Measurements from ENCODE around the gene PITRM1. TPM values are rescaled to one million over a fixed set of nuclear protein-coding genes. Genes with fewer than 3 reads are reported as not detected.

Gene PITRM1
- total RNA-seq, 1 donor from 2014 or later, result 110 TPM

DNA sequence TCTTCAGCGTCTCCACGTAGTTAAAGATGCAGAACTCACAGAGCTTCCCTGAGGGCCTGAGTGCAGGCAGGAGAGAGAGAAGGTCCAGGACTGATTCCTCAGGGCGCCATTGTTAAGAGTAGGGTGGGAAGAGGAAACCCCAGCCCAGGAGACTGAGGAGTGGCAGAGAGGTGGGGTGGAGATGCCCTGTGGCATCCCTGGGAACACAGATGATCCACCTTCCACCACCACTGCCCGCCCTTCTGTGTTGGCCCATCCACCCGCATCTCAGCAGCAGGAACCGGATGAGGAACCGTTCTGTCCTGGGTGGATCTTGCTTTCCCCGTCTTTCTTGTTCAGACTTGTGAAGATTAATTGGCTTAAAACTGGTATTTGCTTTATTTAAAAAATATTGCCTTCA is 56.9 kb downstream of the PITRM1 start:
- intact Hi-C loops (cut with DNase I), result no loop called here
- TF ChIP-seq, protein P1, sequence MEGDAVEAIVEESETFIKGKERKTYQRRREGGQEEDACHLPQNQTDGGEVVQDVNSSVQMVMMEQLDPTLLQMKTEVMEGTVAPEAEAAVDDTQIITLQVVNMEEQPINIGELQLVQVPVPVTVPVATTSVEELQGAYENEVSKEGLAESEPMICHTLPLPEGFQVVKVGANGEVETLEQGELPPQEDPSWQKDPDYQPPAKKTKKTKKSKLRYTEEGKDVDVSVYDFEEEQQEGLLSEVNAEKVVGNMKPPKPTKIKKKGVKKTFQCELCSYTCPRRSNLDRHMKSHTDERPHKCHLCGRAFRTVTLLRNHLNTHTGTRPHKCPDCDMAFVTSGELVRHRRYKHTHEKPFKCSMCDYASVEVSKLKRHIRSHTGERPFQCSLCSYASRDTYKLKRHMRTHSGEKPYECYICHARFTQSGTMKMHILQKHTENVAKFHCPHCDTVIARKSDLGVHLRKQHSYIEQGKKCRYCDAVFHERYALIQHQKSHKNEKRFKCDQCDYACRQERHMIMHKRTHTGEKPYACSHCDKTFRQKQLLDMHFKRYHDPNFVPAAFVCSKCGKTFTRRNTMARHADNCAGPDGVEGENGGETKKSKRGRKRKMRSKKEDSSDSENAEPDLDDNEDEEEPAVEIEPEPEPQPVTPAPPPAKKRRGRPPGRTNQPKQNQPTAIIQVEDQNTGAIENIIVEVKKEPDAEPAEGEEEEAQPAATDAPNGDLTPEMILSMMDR (IDR thresholded peaks at IDR 0.05), result no peak
- no peak overlapping the region for H3K4me3 ChIP-seq
- no peaks in the 10 kb centered on the region for H3K9me3 ChIP-seq
- H3K27ac ChIP-seq, result no peak overlapping the region
- H3K36me3 ChIP-seq, result peaks cover 50 to 68% of the 10 kb centered on the region in 2 donors
- H3K4me1 ChIP-seq, result no peaks in the 10 kb centered on the region
- no peak for DNase-seq (ENCODE audit: low spot score in 2 of 2)
- H3K27me3 ChIP-seq, result no peaks in the 10 kb centered on the region

GRCh38 chr10:3113343-3113720 is 59.2 kb downstream of the PITRM1 start:
- Histone ChIP-seq H3K27ac (no peak overlapping the region), H3K36me3 (peaks cover 52 to 78% of the 10 kb centered on the region in 2 donors), H3K4me1 (peaks cover 0 to 3% of the 10 kb centered on the region in 2 donors), H3K27me3 (no peaks in the 10 kb centered on the region), H3K4me3 (no peak overlapping the region), H3K9me3 (no peaks in the 10 kb centered on the region)
- TF ChIP-seq, protein P1 (IDR thresholded peaks at IDR 0.05), result no peak
- intact Hi-C loops (cut with DNase I), result no loop called here
- no peak for DNase-seq (ENCODE audit: low spot score in 2 of 2)

- no peak overlapping the region for H3K27ac ChIP-seq
- TF ChIP-seq, protein P1 (IDR thresholded peaks at IDR 0.05), result no peak
- intact Hi-C loops (cut with DNase I), result no loop called here
- H3K27me3 ChIP-seq, result no peaks in the 10 kb centered on the region
- no peaks in the 10 kb centered on the region for H3K9me3 ChIP-seq
- DNase-seq (ENCODE audit: low spot score in 2 of 2), result no peak
- H3K4me1 ChIP-seq, result peaks cover 0 to 9% of the 10 kb centered on the region in 2 donors
- no peak overlapping the region for H3K4me3 ChIP-seq
- peaks cover 42 to 64% of the 10 kb centered on the region in 2 donors for H3K36me3 ChIP-seq
Measured at GRCh38 chr10:3111621-3112163, 60.9 kb downstream of the PITRM1 start.

- intact Hi-C loops (cut with DNase I), result no loop called here
- DNase-seq (ENCODE audit: low spot score in 2 of 2), result no peak
- peaks cover 35 to 57% of the 10 kb centered on the region in 2 donors for H3K36me3 ChIP-seq
- no peaks in the 10 kb centered on the region for H3K9me3 ChIP-seq
- H3K27me3 ChIP-seq, result no peaks in the 10 kb centered on the region
- H3K4me1 ChIP-seq, result peaks cover 0 to 9% of the 10 kb centered on the region in 2 donors
- H3K27ac ChIP-seq, result no peak overlapping the region
- H3K4me3 ChIP-seq, result no peak overlapping the region
- TF ChIP-seq, protein P1 (IDR thresholded peaks at IDR 0.05), result no peak
Measured at GRCh38 chr10:3110782-3111620, 61.6 kb downstream of the PITRM1 start.

- DNase-seq (ENCODE audit: low spot score in 2 of 2), result no peak
- H3K27ac ChIP-seq, result no peak overlapping the region
- H3K36me3 ChIP-seq, result peaks cover 41 to 56% of the 10 kb centered on the region in 2 donors
- no peaks in the 10 kb centered on the region for H3K27me3 ChIP-seq
- H3K9me3 ChIP-seq, result no peaks in the 10 kb centered on the region
- TF ChIP-seq, protein P1 (IDR thresholded peaks at IDR 0.05), result no peak
- H3K4me3 ChIP-seq, result no peak overlapping the region
- intact Hi-C loops (cut with DNase I), result loop anchor here (5.0 kb wide), 1 partner anchor 1963 kb away; no protein-coding TSS in a partner anchor
- H3K4me1 ChIP-seq, result peaks cover 6 to 20% of the 10 kb centered on the region in 2 donors
Measured at GRCh38 chr10:3109633-3110032, 62.9 kb downstream of the PITRM1 start.
